Suppressor macrophage treated with lipopolysaccharide for 1 hour (primary cell): ENCODE results near the gene GRIK1.

Source experiments
- DNase-seq, 3 donors: peaks; one replicate each; pipeline ENCODE4 v3.0.0-alpha.2; 2020 to 2022

GRIK1 gene

DNA sequence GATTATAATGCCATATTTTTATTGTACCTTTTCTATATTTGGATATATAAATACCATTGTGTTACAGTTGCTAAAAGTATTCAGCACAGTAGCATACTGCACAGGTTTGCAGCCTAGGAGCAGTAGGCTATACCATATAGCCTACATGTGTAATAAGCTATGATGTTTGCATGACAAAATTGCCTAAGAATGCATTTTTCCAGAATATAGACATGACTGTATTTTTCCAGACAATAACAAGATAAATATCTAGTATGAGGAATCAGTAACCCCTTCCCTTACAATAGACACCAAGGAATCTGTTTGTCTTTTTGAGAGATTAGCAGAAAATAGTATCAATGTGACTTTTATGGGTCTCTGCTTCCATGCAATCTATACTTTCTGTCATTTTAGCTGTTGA is 228.6 kb downstream of the GRIK1 start:
- no peak for DNase-seq

DNA sequence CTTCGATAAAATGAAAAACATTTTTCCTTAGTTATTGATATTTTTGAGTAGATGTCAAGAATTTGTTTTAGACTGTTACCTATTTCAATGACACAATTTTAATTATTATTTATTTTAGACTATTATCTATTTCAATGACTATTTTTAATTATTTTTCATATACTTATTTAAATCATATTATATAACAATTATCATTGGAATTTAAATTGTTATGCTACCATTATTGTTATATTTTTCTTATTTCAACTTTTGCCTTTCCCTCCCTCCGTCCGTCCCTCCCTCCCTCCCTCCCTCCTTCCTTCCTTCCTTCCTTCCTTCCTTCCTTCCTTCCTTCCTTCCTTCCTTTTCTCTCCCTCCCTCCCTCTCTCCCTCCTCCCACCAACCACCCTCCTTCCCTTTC is 229.3 kb downstream of the GRIK1 start:
- DNase-seq, result no peak

DNA sequence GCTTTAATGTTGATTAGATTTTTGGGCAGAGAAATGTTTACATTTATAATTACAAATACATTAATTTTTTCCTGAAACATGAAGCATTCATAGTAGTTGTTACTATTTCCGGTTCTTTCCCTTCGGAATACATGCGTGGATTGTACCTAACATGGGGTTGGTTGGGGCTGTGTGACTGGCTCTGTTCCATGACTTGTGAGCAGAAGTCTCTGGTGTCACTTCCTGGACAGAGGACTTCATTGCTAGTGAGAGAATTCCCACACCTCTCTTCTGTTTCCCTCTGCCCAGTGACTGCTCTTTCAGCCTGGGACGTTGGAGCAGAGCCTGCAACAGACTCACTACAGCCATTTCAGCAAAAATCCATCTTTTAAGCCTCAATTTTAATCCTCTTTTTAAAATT is 231.4 kb downstream of the GRIK1 start:
- DNase-seq, result no peak

DNA sequence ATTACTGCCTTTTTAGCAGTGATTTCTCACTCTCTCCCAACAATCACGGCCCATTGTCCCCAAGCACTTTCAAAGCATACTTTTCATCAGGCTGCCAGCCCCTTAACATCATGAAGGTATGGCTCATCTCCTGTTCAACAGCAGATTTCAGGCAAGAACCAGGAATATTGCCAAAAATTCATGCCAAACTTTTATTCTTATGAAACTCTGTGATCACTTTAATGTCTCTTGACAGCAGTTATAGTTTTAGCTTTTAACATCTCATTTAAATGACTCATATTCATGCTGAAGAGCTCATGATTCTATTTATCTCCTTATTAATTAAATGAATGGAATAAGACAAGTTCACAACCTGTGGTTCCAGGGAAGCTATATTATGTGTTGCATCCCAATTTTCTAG is 235.1 kb downstream of the GRIK1 start:
- DNase-seq, result no peak

DNA sequence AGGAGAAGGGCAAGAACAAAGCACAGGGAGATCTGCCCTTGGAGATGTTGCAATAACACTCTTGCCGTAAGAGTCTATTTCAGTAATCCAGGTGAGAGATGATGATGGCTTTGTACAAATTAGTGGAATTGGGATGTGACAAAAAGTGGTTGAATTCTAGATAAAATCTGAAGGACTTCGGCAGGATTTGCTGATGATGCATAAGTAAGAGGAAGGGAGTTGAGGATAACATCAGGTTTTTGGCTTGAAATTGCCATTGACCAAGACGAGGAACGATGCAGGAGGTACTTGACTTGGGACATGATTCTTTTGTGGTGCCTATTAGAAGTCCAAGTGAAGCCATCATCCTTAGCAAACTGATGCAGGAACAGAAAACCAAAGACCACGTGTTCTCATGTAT is 238.1 kb downstream of the GRIK1 start:
- DNase-seq, result no peak

DNA sequence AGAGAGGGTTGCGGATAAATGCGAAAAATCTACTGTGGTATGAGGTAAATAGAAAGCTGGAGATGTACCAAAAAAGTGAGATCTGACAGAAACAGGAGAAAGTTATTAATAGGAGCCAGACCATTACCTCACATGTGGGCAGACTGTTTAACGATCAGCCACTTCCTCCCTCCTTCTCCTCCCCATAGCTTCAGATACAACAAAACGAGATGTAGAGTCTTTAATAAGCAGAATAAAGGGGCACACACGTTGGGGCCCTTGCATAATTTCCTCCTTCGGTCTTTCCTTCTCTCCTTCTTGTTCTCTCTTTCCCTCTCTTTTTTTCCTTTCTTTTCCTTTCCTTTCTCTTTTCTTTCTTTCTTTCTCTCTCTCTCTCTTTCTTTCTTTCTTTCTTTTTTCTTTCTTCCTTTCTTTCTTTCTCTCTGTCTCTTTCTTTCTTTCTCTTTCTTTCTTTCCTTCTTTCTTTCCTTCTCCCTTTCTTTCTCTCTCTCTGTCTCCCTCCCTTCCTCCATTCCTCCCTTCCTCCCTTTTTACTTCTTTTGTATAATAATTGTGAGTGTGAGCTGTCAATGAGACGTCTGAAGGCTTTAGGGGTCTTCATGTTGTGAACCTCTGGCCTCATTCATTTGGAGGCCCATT is 242.1 kb downstream of the GRIK1 start:
- peak; percentile 9 to 22 (median 13) for DNase-seq

DNA sequence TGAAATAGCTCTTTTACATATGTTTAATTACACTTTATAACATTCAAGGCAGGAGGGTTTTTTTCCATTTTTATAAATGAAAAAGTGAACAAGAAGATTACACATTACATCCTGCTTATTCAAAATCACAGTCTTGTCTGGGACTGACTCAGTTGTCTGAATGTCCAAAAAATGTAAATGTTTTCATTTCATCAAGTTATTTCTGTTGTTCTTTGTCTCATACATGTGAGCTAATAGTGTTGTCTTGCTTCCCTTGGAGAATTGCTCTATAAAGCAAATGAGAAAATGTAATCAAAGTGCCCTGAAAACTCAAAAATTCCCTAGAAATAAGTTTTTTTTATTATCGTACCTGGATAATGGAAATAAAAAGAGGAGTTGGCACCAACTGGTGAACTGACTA is 242.9 kb downstream of the GRIK1 start:
- no peak for DNase-seq

DNA sequence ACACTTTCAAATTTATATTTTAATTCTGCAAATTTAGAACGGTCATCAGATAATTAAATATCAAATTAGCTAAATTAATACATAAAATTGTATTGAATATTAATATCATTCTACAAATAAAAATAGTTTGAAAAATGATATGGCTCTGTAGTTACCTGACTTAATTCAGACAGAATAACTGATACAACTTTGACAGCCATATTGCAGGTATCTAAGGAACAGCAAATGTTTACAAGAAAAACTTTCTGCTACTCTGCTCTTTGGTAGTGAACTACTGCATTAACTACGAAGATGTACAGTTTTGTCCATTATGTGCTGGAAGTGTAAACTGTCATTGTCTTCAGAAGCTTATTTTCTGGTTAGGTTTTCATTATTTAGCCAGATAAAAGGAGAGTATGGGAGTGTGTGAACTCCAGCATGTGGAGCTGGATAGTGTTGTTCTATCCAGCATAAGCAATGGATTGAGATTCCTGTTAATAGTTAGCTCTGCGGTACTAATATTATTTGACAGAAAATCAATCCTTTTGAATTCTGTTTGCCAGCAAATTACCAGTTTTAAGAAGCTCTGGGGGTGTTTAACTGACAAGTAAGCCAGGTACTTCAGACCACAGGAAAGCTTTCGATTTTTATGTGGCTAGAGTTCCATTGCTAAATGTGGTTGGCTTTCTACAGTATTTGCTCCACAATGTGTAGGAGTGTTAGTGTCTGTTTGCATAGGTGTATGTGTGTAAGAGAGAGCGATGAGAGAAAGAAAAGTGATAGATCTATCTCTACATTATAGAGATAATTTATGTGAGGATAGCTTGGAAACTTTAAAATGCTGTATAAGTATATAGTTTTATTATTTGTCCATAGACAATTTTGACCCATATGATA is 247.9 kb downstream of the GRIK1 start:
- no peak for DNase-seq

DNA sequence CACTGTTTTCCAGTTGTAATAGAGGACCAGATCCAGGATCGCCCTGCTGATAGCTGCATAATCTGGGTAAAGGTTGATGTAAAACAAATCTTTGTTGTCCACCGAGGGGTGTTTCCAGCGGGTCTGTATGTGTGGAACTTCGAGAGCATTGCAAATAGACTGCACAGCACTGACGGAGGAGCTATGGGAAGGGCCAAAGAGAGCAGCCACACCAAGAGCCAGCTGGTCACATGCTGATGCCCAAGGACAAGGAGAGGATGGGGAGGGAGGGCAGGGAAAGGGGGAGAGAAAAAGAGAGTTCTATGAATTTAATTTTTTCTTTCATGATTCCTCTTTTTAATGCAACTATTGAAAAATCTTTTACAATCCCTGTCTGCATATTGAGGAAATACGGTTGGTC is 250.0 kb downstream of the GRIK1 start:
- DNase-seq, result no peak

DNA sequence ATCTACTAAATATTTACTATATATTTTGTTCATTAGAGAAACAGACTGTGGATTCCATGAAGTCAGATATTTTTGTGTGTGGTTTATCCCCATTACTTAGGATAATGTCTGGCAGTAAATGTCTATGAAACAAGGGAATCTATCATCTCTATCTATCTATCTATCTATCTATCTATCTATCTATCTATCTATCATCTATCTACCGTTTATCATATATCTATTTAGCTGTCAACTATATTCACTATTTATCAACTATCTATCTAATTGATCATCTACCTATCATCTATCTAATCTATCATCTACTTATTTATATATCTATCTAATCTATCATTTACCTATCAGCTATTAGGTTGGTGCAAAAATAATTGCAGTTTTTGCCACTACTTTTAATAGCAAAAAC is 255.7 kb downstream of the GRIK1 start:
- DNase-seq, result no peak

DNA sequence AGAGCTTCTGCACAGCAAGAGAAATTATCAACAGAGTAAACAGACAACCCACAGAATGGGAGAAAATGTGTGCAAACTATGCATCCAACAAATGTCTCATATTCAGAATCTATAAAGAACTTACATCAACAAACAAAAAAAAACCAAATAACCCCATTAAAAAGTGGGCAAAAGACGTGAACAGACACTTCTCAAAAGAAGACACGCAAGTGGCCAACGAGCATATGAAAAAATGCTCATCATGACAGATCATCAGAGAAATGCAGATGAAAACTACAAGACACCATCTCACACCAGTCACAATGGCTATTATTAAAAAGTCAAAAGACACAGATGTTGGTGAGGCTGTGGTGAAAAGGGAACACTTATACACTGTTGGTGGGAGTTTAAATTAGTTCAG is 257.0 kb downstream of the GRIK1 start:
- no peak for DNase-seq

DNA sequence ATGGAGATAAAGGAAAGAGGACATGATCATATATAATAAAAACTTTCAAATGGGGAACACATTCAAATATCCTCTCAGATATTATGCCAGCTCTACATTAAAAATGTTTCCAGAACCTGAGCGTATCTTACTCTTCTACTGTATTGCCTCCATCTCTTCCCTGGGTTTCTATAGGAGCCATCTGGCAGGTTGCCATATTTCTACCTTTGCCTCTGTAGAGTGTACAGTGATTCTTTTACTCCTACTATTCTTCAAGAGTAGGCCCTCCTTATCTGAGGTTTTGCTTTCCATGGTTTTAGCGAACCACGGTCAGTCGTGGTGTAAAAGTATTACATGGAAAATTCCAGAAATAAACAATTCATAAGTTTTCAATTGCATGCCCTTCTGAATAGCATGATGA is 259.5 kb downstream of the GRIK1 start:
- DNase-seq, result no peak

DNA sequence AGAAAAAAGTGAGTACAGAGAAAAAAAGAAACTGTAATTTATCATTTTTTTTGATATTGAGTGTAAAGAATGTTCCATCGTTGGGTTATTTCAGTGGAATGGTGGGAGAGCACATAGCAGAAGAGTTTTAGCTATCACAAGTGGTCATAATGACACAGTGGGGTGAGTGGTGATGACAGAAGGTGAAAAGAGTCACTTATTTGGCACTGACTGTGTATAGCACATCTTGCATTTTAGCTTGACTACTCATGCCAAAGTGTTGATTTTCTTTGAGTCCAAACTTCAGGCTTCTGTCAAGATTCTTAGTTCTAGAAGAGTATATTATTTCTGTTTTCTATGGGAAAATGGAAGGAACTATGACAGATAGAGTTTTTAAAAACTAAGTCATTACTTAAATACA is 261.2 kb downstream of the GRIK1 start:
- no peak for DNase-seq

DNA sequence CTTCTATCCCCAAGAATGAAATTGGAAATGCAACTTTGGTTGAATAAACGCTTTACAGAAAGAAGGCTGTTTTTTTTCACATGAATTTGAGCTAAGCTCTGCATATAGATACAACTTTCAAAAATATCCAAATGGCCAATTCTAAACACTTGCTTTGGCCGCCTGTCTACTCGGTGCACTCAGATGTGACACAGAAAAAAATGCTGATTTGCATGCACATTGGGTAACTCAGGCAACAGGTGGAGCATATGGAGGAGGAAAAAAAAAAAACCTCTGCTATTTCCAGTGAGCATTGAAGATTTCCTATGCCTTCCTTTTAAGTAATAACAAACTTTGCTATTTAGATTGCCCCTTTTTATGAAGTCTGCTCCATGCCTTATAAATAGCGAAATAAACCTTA is 262.5 kb downstream of the GRIK1 start:
- DNase-seq, result no peak

DNA sequence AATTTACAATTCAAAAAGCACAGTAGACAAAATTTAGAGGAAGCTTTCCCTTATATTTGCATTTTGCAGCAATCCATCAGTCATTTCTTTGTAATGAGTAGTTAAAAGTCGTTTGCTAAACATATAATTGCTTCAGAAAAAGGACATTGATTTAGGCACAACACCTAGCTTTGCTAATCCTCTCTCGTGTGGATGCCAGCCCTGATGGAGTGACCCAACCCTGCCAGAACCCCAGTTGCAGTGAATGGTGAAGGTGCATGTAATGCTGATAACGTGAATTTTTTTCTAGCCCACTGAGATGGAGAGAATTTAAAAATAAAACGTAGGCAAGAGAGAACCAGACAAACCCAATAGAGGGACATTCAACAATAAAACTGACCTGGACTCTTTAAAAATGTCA is 263.4 kb downstream of the GRIK1 start:
- no peak for DNase-seq

DNA sequence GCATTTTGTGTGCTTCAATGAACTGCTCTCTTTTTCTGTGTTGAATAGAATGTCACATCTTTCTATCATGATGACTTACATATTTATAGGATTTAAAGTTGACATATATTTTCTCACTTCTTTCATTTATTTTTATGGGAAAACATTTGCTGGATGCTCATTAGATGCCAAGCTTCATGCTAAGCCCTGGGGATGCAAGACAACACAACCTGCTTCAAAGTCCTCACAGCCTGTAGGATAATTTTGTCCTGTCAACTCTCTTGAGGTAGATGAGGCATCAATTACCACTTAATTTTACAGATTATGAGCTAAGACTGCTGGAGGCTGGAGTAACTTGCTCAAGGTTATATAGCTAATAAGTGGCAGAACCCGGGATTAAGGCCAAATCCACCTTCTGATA is 264.3 kb downstream of the GRIK1 start:
- DNase-seq, result no peak

DNA sequence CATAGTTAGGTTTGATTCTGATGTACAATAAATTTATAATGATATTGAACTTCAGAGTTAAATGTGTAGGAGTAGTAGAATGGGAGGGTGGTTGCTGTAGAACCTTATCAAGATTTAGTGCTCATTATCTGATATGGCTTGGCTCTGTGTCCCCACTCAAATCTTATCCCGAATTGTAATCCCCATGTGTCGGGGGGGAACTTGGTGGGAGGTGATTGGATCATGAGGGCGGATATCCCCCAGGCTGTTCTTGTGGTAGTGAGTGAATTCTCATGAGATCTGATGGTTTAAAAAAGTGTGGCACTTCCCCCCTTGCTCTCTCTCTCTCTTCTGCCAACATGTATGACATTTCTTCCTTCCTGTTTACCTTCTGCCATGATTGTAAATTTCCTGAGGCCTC is 265.5 kb downstream of the GRIK1 start:
- DNase-seq, result no peak

DNA sequence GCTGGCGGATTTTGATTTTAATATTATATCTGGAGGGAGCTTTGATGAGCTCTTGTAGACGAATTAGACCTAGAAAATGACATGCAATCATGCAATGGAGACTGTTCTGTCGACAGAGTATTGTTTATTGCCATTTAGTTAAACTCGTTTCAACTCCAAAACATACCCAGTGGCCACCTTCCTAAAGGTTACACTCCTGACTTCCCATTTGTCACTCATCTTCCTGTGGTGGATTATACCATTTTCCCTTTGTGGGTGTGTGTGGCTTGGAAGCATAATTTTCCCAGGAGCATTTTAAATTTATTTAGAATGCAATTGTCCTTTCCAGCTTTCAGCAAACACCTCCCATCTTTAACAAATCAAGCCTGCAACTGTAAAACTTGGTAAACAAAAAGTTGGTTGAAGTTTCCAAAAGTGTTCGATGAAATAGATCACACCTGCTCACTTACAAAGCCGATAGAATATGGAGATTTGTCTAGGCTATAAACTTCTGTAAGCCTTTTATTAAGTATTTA is 266.6 kb downstream of the GRIK1 start:
- DNase-seq, result no peak

DNA sequence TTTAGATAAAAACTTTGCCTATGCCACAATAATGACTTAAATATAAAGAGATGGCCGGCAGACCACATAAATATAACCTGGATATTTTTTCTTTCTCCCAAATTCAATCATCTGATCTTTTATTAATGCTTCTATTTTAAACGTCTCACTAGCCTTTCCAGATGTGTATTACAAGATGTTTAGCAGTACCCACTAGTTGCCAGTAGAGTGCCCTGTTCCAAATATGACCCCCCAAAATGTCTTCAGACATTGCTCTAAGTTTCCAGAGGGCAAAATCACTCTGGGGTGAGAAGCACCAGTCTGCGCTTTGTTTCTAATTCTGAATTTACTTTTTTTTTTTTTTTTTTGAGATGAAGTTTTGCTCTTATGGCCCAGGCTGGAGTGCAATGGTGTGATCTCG is 268.1 kb downstream of the GRIK1 start:
- DNase-seq, result no peak

DNA sequence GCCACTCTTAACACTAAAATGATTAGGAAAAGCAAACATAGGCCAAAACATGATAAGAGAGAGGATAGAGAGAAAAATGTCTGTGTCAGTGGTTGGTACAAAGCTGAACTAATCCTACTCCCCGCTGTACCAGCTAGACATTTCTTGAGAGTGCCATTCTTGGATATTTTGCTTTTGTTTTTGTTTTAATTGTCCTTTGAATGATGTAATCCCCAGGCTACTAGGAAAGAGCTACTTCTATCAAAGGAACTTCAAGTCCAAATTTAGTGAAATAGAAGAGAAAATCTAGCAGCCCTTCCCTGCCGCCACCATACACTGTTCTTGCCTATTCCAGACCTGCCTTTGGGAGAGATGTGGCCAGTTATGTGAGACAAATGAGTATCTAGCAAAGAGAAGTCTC is 269.6 kb downstream of the GRIK1 start:
- no peak for DNase-seq

DNA sequence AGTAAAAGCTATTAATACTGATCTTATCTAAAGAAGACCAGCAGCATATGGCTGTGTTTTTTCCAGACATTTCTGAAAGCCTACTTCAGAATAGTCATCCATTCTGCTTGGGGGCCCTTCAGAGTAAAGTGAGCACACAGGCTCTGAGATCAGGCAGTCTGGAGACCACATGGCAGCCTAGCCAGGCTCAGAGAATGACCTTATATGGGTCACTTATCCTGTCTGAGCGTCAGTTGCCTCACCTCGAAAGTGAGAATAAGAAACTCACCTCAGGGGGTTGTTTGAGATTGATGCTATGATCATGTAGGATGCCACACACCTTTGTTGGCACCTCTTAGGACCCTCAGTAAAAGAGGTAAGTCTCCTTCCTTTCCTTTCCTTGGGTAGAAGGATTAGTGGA is 270.4 kb downstream of the GRIK1 start:
- no peak for DNase-seq

DNA sequence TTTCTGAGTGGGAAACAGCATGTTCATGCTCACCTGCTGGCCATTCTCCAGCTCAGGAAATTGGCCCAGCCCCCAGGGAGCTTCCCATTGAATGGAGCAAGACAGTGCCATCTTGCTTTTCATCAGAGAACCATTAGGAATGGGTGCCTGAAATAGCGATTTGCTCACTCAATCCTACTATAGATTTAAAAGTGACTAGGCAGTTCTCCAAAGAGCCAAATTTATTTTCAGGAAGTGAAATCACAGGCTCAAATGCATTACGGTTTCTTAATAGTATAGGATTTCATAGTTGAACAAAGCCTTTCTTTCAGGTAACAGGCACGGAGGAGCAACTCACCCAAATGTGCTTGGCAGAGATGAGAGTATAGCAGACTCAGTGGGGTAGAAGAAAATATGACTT is 272.1 kb downstream of the GRIK1 start:
- DNase-seq, result peak; percentile 32 to 52 (median 44)

DNA sequence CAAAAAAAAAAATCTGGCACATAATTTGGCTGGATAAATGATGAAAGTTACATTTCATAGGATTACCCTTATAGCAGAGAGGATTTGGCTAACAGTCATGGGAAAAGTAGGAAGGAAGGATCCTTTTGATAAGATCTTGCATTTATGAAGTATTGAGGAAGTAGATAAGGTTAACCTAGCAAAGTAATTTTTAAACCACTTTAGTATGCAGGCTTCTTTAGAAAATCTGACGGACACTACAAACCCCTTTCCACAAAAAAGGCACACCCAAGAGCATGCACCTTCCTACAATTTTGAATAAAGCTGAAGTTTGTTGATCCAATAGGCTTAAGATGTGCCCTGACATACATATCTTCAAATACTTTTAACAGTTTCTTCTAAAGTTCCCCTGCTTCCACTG is 275.2 kb downstream of the GRIK1 start:
- no peak for DNase-seq

DNA sequence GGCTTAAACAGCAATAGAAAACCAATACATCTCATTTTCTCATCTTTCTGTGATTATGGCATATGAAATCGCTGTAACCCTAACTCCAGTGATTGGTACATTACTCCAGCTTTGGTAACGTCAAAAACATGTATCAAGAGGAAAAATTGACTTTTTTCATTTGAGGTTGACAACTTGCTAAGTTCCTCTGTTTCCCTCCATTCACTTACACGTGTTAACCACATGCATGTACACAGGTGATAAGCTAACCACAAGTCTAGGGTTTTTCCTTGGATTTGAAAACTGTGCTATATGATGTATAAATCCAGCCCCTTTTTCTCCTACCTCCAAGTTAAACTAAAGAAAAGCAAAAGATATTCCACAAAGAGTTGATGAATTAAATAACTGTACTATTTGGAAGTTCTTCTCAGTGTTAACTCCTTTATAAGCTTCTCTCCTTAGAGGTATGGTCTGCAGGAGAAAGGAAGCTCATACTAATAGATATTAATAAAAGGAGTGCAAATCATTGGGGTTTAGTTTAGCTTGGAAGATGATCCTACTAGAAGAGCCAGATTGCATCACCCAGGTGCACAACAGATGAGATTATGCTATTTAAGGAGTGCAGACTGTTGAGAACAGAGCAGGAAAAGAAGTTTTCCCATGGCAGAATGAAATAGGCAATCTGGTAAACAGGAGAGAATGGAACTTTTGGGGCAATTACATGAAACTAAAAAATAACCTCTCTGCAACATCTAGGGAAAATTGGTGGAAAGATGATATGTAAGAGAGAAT is 277.9 kb downstream of the GRIK1 start:
- DNase-seq, result no peak
